Uterus (tissue), 2 donors: ENCODE data around the gene CNOT3.

Source experiments
- CTCF ChIP-seq, 4 experiments: fragments of 200-600 bp in 2 of 4; fragments of 450-650 bp in 2 of 4; sonication (generic) in 2 of 4; IDR thresholded peaks; one replicate each; pipeline ENCODE4 v1.5.1; 2016 to 2019; ENCODE audit warnings: antibody characterized with exemption in 4 of 4, mild to moderate bottlenecking in 2 of 4, moderate library complexity in 1 of 4
- POLR2A ChIP-seq, 2 donors: fragments of 450-650 bp; IDR thresholded peaks; one replicate each; pipeline ENCODE4 v1.6.1; 2016; ENCODE audit warnings: antibody characterized with exemption in 2 of 2, mild to moderate bottlenecking in 1 of 2, moderate library complexity in 1 of 2

- TF ChIP-seq CTCF (IDR thresholded peaks at IDR 0.05) (no peak), POLR2A (IDR thresholded peaks at IDR 0.05) (no peak)
Observed at GRCh38 chr19:54104998-54105715, 32.4 kb upstream of the CNOT3 start.
